CD4-positive, alpha-beta T cell treated with Interleukin-6 at 100 ng/mL for 8 hours (primary cell): ENCODE results near the gene ADGRV1.
A peak's percentile ranks its signal among the peaks of the same experiment; 100 is the strongest.
"Not testable (repeated sequence)": the region's sequence is repeated elsewhere in the genome, so short reads cannot be mapped to it uniquely, and the experiment has no call there.

Source experiments
- DNase-seq: peaks from one replicate; pipeline ENCODE4 v3.0.0-alpha.2; 2020; ENCODE audit warnings: mixed read lengths, low spot score

The ADGRV1 gene

GRCh38 chr5:90824436-90824835, 265.8 kb downstream of the ADGRV1 start:
- DNase-seq, result no peak

- DNase-seq, result no peak
Observed at GRCh38 chr5:90830058-90830457, 271.5 kb downstream of the ADGRV1 start.

- no peak for DNase-seq
Observed at GRCh38 chr5:90833753-90834152, 275.2 kb downstream of the ADGRV1 start.

GRCh38 chr5:90834711-90835110, 276.1 kb downstream of the ADGRV1 start:
- DNase-seq, result no peak

GRCh38 chr5:90843443-90843842, 284.8 kb downstream of the ADGRV1 start:
- no peak for DNase-seq

- no peak for DNase-seq
Observed at GRCh38 chr5:90844931-90845330, 286.3 kb downstream of the ADGRV1 start.

GRCh38 chr5:90845723-90846554, 287.3 kb downstream of the ADGRV1 start:
- no peak for DNase-seq

GRCh38 chr5:90847606-90848005, 289.0 kb downstream of the ADGRV1 start:
- DNase-seq, result not testable (repeated sequence)

GRCh38 chr5:90849939-90850338, 291.3 kb downstream of the ADGRV1 start:
- DNase-seq, result no peak

- no peak for DNase-seq
Observed at GRCh38 chr5:90852531-90852930, 293.9 kb downstream of the ADGRV1 start.

GRCh38 chr5:90853750-90854149, 295.2 kb downstream of the ADGRV1 start:
- DNase-seq, result no peak

GRCh38 chr5:90854169-90854568, 295.6 kb downstream of the ADGRV1 start:
- no peak for DNase-seq

GRCh38 chr5:90855296-90856010, 296.9 kb downstream of the ADGRV1 start:
- DNase-seq, result no peak

GRCh38 chr5:90861843-90862586, 303.4 kb downstream of the ADGRV1 start:
- no peak for DNase-seq

GRCh38 chr5:90865180-90865579, 306.6 kb downstream of the ADGRV1 start:
- DNase-seq, result no peak

GRCh38 chr5:90866333-90866732, 307.7 kb downstream of the ADGRV1 start:
- DNase-seq, result no peak

- DNase-seq, result no peak
Observed at GRCh38 chr5:90866915-90867731, 308.5 kb downstream of the ADGRV1 start.

- DNase-seq, result no peak
Observed at GRCh38 chr5:90868799-90869198, 310.2 kb downstream of the ADGRV1 start.

GRCh38 chr5:90871391-90871991, 312.9 kb downstream of the ADGRV1 start:
- DNase-seq, result no peak

GRCh38 chr5:90873033-90873517, 314.5 kb downstream of the ADGRV1 start:
- peak; percentile 4 for DNase-seq

- DNase-seq, result no peak
Observed at GRCh38 chr5:90874066-90874465, 315.5 kb downstream of the ADGRV1 start.
